ENCODE results near the gene ADAMTS7.
"Not testable (repeated sequence)": the region's sequence is repeated elsewhere in the genome, so short reads cannot be mapped to it uniquely, and the experiment has no call there.

The ADAMTS7 gene

DNA sequence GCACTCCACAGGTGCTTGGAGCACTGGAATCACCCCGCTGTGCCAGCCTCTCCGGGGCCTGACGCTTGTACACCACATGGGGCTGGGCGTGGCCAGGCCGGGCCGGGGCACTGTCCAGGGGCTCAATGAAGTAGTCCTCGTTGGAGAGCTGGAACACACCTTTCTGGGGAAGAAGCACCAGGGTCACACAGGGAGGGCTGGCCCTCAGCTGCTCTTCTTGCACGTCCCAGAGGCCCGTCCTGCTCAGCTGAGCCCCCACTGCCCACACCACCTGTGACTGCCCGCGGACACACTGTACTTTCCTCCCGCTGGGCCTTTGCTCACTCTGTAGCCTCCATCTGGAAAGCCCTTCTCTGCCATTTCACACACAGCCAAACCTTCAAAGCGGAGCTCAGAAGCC lies 13.3 kb downstream of the ADAMTS7 start:
- H3K9ac ChIP-seq (ENCODE audit: low read length): no peak overlapping the region
- no peaks in the 10 kb centered on the region for H3K27me3 ChIP-seq (ENCODE audit: control insufficient read depth in 1 of 2, insufficient read depth in 2 of 2, low read length in 2 of 2)
- H3K4me3 ChIP-seq (ENCODE audit: low read depth in 1 of 2, low read length in 2 of 2): no peak overlapping the region
- no peaks in the 10 kb centered on the region for H3K9me3 ChIP-seq (ENCODE audit: low read length)
- H3K36me3 ChIP-seq (ENCODE audit: insufficient read depth, low read length): no peaks in the 10 kb centered on the region
- H3K4me1 ChIP-seq (ENCODE audit: insufficient read depth, low read length): no peaks in the 10 kb centered on the region
- H3K27ac ChIP-seq (ENCODE audit: low read depth, low read length): no peak overlapping the region

DNA sequence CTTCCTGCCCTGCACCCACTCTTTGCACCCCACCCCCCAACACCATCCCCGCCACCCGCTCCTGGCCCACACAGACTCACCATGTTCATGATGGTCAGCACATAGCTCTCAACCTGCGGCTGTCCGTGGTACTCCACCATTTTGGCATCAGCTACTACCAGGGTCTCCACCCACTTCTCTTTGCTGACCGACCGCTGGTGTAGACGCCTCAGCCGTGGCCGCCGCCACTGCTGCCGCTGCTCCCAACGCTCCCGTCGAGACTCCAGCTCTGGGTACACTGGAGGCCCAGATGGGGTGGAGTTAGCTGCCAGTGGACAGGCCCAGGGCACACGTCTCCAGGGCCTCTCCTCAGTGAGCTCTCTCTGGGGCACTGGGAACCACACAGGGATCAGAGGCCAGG lies 14.8 kb downstream of the ADAMTS7 start:
- H3K4me1 ChIP-seq (ENCODE audit: insufficient read depth, low read length): no peaks in the 10 kb centered on the region
- H3K9me3 ChIP-seq (ENCODE audit: low read length): no peaks in the 10 kb centered on the region
- H3K27me3 ChIP-seq (ENCODE audit: control insufficient read depth in 1 of 2, insufficient read depth in 2 of 2, low read length in 2 of 2): no peaks in the 10 kb centered on the region
- no peak overlapping the region for H3K27ac ChIP-seq (ENCODE audit: low read depth, low read length)
- H3K4me3 ChIP-seq (ENCODE audit: low read depth in 1 of 2, low read length in 2 of 2): no peak overlapping the region
- no peak overlapping the region for H3K9ac ChIP-seq (ENCODE audit: low read length)
- H3K36me3 ChIP-seq (ENCODE audit: insufficient read depth, low read length): no peaks in the 10 kb centered on the region

DNA sequence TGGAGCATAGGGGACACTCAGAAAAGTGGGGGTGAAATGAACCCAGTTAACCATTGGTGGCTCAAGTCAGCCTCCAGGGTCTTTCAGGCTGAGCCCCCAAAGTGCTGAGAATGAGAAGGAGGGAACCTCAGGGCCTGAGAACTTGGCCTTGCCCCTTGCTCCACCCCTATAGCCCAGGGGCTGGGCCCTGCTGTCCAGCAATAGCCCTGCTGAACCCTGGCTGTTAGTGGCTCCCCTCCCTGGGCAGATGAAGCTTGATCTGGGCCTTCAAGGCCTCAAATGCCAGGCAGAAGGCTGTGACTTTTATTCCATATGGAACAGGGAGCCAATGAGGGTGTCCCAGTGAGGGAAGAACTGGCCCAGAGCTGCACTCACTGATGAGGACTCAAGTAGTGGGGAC lies 16.2 kb downstream of the ADAMTS7 start:
- Histone ChIP-seq H3K36me3 (ENCODE audit: insufficient read depth, low read length) (no peaks in the 10 kb centered on the region), H3K9me3 (ENCODE audit: low read length) (no peaks in the 10 kb centered on the region), H3K9ac (ENCODE audit: low read length) (no peak overlapping the region)

DNA sequence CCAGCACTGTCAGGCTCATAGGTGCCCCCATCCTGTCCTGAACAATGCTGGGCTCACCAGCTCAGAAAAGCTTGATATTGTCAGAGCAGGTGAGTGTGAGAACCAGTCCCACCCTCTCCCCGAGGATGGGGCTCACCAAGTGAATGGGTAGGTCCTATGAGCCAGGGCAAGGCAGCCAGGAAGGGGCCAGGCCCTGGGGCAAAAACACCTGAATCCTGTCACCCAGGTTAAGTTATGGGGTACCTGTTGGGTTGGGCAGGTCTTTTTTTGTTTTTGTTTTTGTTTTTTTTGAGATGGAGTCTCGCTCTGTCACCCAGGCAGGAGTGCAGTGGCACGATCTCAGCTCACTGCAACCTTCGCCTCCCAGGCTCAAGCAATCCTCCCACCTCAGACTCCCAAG lies 16.8 kb downstream of the ADAMTS7 start:
- H3K27ac ChIP-seq (ENCODE audit: low read depth, low read length); H3K36me3 ChIP-seq (ENCODE audit: insufficient read depth, low read length); H3K4me1 ChIP-seq (ENCODE audit: insufficient read depth, low read length); H3K27me3 ChIP-seq (ENCODE audit: control insufficient read depth in 1 of 2, insufficient read depth in 2 of 2, low read length in 2 of 2); H3K9ac ChIP-seq (ENCODE audit: low read length); H3K4me3 ChIP-seq (ENCODE audit: low read depth in 1 of 2, low read length in 2 of 2); H3K9me3 ChIP-seq (ENCODE audit: low read length): not testable (repeated sequence)

More for the DNA sequence above, 16.2 kb downstream of the ADAMTS7 start:
- H3K27me3 ChIP-seq (ENCODE audit: control insufficient read depth in 1 of 2, insufficient read depth in 2 of 2, low read length in 2 of 2): no peaks in the 10 kb centered on the region
- H3K4me3 ChIP-seq (ENCODE audit: low read depth in 1 of 2, low read length in 2 of 2): no peak overlapping the region
- no peaks in the 10 kb centered on the region for H3K4me1 ChIP-seq (ENCODE audit: insufficient read depth, low read length)
- no peak overlapping the region for H3K27ac ChIP-seq (ENCODE audit: low read depth, low read length)

DNA sequence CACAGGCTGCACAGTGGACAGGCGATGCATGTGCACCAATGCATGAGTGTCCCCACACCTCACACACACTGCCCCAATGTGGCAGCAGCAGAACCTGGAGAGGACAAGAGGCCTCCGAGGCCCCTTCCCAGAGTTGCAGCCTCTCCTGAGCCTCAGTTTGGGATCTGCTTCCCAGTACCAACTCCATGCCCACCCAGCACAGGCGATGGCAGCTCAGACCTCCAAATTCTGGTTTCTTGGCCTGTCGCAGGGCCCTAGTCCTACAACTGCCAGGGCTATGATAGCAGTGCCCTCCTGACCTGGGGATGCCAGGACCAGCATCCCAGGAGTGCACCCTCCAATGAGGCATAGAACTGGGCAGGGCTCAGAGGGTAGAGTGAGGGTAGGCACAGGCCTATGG lies 19.9 kb downstream of the ADAMTS7 start:
- Histone ChIP-seq H3K27me3 (ENCODE audit: control insufficient read depth in 1 of 2, insufficient read depth in 2 of 2, low read length in 2 of 2) (no peaks in the 10 kb centered on the region), H3K27ac (ENCODE audit: low read depth, low read length) (no peak overlapping the region), H3K4me1 (ENCODE audit: insufficient read depth, low read length) (no peaks in the 10 kb centered on the region), H3K36me3 (ENCODE audit: insufficient read depth, low read length) (no peaks in the 10 kb centered on the region), H3K4me3 (ENCODE audit: low read depth in 1 of 2, low read length in 2 of 2) (no peak overlapping the region), H3K9ac (ENCODE audit: low read length) (no peak overlapping the region), H3K9me3 (ENCODE audit: low read length) (no peaks in the 10 kb centered on the region)

DNA sequence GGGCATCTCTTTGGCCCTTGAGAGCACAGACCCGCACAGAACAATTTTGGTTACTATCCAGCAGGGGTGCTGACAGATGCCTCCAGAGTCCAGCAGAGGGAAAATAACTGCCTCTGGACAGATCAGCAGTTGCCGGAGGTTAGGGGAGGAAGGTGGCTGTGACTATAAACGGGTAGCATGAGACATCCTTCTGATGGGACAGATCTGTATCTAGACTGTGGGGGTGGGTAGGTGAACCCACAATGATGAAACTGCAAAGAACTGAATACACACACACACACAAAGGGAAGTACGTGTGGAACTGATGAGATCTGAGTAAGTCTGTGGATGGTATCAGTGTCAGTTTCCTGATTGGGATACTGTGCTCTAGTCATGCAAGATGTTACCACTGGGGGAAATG lies 21.2 kb downstream of the ADAMTS7 start:
- Histone ChIP-seq H3K36me3 (ENCODE audit: insufficient read depth, low read length) (no peaks in the 10 kb centered on the region), H3K4me3 (ENCODE audit: low read depth in 1 of 2, low read length in 2 of 2) (no peak overlapping the region), H3K27ac (ENCODE audit: low read depth, low read length) (no peak overlapping the region), H3K9ac (ENCODE audit: low read length) (no peak overlapping the region), H3K4me1 (ENCODE audit: insufficient read depth, low read length) (no peaks in the 10 kb centered on the region), H3K27me3 (ENCODE audit: control insufficient read depth in 1 of 2, insufficient read depth in 2 of 2, low read length in 2 of 2) (no peaks in the 10 kb centered on the region), H3K9me3 (ENCODE audit: low read length) (no peaks in the 10 kb centered on the region)

DNA sequence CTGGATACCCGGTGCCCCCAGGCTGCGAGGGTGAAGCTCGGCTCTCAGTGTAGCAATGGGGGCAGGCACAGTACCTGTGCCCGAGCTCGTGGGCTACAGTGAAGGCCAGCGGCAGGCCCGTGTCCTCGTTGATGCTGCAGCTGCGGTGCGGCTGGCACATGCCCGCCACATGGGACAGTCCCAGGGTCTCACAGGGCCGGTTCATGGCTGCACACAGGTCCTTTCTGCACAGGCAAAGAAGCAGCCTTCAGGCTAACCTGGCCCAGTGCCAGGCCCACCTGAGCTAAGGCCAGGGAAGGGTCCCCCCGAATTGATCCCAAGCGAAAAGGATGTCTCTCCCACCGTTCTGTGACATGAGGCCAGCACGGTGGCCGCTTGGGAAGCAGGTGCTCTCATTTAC lies 21.6 kb downstream of the ADAMTS7 start:
- H3K36me3 ChIP-seq (ENCODE audit: insufficient read depth, low read length): no peaks in the 10 kb centered on the region

DNA sequence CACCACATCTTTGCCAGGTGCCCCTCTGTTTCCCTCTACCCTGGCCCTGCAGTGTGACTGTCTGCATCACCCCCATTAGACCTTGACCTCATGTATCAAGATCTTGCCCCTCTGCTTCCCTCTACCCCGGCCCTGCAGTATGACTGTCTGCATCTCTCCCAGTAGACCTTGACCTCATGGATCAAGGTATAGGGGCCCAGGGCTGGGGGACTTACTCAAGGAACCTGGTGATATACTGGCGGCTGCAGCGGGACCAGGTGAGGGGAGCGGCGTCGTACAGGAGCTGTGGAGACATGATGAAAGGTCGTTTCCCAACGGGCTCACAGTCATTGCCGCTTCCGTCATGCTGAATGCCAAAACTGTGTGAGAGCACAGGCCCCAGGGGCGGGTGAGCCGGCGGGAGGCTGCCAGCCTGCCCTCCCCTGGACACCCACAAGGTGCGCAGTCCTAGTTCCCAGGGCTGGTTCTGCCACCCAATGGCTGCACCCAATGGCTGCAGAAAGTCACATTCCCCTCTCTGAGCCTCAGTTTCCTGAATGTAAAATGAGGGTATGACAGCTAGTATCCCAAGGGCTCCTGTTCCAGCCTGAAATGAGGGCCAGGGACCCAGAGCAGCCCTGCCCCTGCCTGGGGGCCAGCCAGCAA lies 23.1 kb downstream of the ADAMTS7 start:
- no peaks in the 10 kb centered on the region for H3K9me3 ChIP-seq (ENCODE audit: low read length)
- no peaks in the 10 kb centered on the region for H3K27me3 ChIP-seq (ENCODE audit: control insufficient read depth in 1 of 2, insufficient read depth in 2 of 2, low read length in 2 of 2)
- H3K27ac ChIP-seq (ENCODE audit: low read depth, low read length): no peak overlapping the region
- no peak overlapping the region for H3K4me3 ChIP-seq (ENCODE audit: low read depth in 1 of 2, low read length in 2 of 2)
- H3K4me1 ChIP-seq (ENCODE audit: insufficient read depth, low read length): no peaks in the 10 kb centered on the region
- no peak overlapping the region for H3K9ac ChIP-seq (ENCODE audit: low read length)
- H3K36me3 ChIP-seq (ENCODE audit: insufficient read depth, low read length): no peaks in the 10 kb centered on the region

More for the DNA sequence above, 21.6 kb downstream of the ADAMTS7 start:
- Histone ChIP-seq H3K9ac (ENCODE audit: low read length) (no peak overlapping the region), H3K27ac (ENCODE audit: low read depth, low read length) (no peak overlapping the region), H3K9me3 (ENCODE audit: low read length) (no peaks in the 10 kb centered on the region), H3K4me3 (ENCODE audit: low read depth in 1 of 2, low read length in 2 of 2) (no peak overlapping the region), H3K27me3 (ENCODE audit: control insufficient read depth in 1 of 2, insufficient read depth in 2 of 2, low read length in 2 of 2) (no peaks in the 10 kb centered on the region), H3K4me1 (ENCODE audit: insufficient read depth, low read length) (no peaks in the 10 kb centered on the region)

DNA sequence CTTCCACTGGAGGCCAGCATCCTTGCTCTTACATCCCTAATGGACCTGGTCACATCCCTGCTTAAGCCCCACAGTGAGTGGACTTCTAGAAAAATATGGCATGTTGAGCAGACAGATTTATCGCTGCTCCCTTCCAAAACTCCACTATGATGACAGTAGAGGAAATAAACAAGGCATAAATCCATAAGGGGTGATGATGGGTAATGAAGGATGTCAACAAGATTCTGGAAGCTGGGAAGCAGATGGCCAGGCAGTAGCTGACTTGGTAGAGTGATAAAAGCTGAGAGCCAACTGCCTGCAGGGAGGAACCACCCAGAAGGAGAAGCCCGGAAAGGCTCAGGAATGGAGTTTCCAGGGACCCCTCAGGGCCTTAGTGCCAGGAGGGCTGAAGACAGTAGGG lies 28.9 kb downstream of the ADAMTS7 start:
- H3K4me1 ChIP-seq (ENCODE audit: insufficient read depth, low read length): peaks cover 11% of the 10 kb centered on the region
- not testable (repeated sequence) for H3K9me3 ChIP-seq (ENCODE audit: low read length); H3K36me3 ChIP-seq (ENCODE audit: insufficient read depth, low read length); H3K27me3 ChIP-seq (ENCODE audit: control insufficient read depth in 1 of 2, insufficient read depth in 2 of 2, low read length in 2 of 2); H3K9ac ChIP-seq (ENCODE audit: low read length); H3K4me3 ChIP-seq (ENCODE audit: low read depth in 1 of 2, low read length in 2 of 2); H3K27ac ChIP-seq (ENCODE audit: low read depth, low read length)

DNA sequence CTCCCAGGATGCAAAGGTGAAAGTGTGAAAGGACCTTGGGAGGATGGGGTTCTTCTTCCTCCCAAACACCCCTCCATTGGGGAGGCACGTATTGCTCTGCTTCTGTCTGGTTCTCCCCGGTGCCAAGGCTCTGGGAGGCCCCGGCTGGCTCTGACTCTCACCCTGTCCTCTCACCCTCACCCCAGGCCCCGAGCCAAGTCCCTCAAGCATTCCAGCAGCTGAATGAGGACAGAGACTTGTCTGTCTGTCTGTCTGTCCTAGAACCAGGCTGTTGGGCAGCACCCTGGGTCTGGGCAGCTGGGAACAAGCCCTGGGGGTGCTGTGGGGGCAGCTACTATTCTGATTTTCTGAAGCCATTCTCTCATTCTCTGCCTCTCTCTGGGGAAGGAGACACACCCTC lies 29.9 kb downstream of the ADAMTS7 start:
- not testable (repeated sequence) for H3K27ac ChIP-seq (ENCODE audit: low read depth, low read length); H3K27me3 ChIP-seq (ENCODE audit: control insufficient read depth in 1 of 2, insufficient read depth in 2 of 2, low read length in 2 of 2); H3K36me3 ChIP-seq (ENCODE audit: insufficient read depth, low read length); H3K4me3 ChIP-seq (ENCODE audit: low read depth in 1 of 2, low read length in 2 of 2); H3K9me3 ChIP-seq (ENCODE audit: low read length); H3K9ac ChIP-seq (ENCODE audit: low read length)
- peaks cover 11% of the 10 kb centered on the region for H3K4me1 ChIP-seq (ENCODE audit: insufficient read depth, low read length)

DNA sequence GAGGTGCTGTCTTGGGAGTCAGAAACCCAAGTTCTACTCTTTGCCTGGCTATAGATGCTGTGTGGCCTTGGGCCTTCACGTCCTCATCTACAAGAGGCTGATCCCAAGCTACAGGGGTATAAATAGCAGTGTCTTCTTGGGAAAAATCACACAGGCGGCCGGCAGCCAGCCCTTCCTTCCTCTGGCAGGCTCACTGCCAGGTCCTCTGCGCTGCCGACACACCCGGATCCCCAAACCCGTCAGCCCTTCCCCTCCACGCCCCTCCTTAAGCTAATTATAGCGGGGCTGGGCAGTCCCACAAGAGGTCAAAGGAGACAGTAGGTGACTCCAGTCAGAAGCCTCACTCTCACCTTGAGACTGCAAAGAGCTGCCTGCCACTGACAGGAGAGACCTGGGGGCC lies 31.3 kb downstream of the ADAMTS7 start:
- H3K36me3 ChIP-seq (ENCODE audit: insufficient read depth, low read length); H3K27ac ChIP-seq (ENCODE audit: low read depth, low read length); H3K4me3 ChIP-seq (ENCODE audit: low read depth in 1 of 2, low read length in 2 of 2); H3K27me3 ChIP-seq (ENCODE audit: control insufficient read depth in 1 of 2, insufficient read depth in 2 of 2, low read length in 2 of 2); H3K9ac ChIP-seq (ENCODE audit: low read length); H3K9me3 ChIP-seq (ENCODE audit: low read length): not testable (repeated sequence)
- peaks cover 11% of the 10 kb centered on the region for H3K4me1 ChIP-seq (ENCODE audit: insufficient read depth, low read length)

DNA sequence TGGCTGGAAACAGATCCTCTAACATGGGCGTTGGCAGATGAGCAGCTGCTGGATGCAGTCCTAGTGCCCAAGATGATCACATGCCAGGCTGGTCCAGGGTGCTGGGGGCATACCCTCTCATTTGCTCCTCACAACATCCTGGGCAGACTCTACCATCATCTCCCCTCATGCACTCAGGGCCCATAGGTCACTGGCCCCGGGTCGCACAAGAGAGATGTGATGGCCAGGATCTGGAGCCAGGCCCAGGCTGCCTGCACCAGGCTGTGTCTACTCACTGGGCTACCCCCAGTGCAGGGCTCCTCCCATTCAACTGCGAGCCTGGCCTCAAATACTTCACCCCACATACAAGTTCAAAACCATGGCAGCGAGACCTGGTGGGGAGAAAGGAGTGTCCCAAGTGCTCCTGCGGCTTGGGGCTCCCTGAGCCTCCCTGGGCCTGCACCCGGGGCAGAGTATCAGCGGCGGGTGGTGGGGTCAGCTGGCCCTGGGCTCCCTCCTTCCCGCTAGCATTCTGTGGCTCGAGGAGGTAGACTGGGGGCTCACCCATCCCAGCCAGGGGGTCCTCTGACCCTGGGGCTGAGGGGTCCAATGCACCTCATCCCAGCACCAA lies 32.0 kb downstream of the ADAMTS7 start:
- H3K27me3 ChIP-seq (ENCODE audit: control insufficient read depth in 1 of 2, insufficient read depth in 2 of 2, low read length in 2 of 2); H3K9me3 ChIP-seq (ENCODE audit: low read length); H3K4me3 ChIP-seq (ENCODE audit: low read depth in 1 of 2, low read length in 2 of 2); H3K27ac ChIP-seq (ENCODE audit: low read depth, low read length); H3K9ac ChIP-seq (ENCODE audit: low read length); H3K36me3 ChIP-seq (ENCODE audit: insufficient read depth, low read length): not testable (repeated sequence)
- H3K4me1 ChIP-seq (ENCODE audit: insufficient read depth, low read length): peaks cover 11% of the 10 kb centered on the region
